Midbrain (tissue), 1 donor: ENCODE measurements around the gene FADS2.

Experiments used
- DNase-seq: peaks from one replicate; lab custom pipeline; 2025; lab: John Stamatoyannopoulos, UW

The FADS2 gene

GRCh38 chr11:61887839-61888494 is 59.9 kb downstream of the FADS2 start:
- no peak for DNase-seq

DNA sequence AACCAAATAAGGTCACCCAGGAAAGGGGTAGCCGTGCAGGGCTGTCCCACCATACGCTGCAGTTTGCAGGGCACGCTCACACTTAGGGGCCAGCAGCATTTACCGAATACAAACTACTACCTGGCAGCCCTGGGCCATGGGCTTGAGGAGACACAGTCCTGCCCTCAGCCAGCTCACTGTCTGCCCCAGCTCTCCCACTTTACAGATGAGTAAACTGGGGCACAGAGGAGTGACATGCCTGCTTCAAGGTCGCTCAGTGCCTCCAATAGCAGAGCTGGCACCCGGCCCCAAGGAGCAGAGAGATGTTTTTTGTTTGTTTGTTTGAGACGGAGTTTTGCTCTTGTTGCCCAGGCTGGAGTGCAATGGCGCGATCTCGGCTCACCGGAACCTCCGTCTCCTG is 60.5 kb downstream of the FADS2 start:
- no peak for DNase-seq

DNA sequence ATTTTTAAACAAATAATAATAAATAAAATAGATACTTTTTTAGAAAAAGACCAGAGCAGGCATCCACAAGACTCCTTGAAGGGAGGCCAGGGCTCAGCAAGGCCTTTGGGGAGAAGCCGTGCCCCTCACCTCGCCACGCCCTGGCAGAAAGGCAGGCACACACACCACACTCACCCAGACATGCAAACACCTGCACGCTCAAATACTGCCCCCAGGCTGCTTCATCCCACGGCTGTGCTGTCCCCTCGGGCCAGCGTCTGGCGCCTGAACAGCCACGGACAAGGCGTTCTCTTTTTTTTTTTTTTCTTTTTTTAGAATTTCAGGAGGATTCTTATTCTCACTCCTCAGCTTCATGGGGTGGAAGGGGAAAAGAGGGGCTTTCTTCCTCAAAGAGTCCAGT is 61.7 kb downstream of the FADS2 start:
- DNase-seq, result no peak

DNA sequence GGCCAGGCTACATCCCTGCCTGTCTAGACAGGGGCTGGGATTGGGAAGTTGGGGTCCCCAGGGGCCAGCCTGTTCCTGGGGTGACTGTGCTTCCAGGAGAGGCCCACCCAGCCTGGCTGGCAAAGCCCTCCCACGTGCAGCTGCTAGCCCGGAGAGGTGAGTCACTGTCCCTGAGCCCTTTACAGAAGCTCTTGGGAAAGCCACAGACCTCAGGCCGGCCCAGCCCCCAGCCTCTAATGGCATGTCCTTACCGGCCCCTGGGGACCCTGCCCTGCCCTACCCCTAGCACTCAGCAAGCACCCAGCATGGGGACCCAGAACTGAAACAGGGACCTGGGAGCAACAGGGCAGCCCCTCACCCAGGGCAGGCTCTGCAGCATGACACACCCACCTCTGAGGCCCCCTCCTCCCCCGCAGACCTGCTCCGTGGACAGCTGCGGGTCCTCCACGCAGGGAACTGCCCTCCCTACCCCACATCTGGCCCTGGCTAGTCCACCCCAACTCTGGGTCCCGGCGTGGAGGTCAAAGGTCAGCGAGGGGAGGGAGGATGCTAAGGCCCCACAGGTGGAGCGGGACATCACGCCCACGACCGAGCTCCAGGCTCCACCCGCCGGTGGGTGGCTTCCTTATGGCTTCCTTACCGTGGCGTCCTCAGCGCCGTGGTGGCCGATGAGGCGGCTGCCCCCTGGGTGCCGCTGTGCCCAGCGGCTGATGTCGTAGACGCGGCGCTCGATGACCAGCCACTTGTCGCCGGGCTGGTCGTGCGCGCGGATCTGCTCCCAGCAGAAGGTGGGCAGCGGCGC is 62.6 kb downstream of the FADS2 start:
- DNase-seq, result peak; percentile 61

DNA sequence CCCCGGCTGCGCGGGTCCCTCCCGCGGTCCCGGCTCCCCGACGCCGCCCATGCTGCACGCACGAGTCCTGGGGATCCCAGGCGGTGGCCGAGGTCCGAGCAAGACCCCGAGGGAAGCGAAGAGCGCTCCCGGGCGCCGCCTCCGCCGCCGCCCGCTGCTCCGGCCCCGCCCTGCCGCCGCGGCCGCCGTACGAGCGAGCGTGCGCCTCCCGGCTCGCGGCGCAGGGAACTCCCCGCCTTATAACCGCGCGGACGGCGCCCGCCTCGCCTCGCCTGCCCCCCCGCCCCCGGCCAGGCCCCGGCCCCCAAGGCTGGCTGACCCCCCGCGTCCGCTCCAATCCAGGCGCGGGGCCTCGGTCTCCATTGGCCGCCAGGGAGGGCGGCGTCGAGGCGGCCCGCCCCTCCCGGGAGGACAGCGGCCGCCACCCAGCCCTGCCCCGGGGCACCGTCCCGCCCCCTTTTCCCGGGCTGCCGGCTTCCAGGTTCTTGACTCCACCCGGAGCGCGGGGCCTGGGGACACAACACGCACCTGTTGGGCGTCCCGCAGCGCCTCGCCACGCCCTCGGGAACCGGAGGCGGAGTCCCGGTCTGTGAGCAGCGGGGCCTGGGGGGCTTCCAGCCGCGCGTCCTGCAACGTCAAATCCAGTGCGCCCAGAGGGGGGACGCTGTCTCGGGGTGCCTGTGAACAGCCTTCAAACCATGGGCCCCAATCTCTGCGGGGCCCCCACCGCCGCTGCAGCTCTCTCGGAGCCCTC is 63.4 kb downstream of the FADS2 start, which contains the start of gene FADS3:
Gene FADS3 (minus strand): TSS at position 215 of the 754 bp plus-strand sequence. CDS start 164 bp downstream, at position 51.
- peak; percentile 91 for DNase-seq

GRCh38 chr11:61892085-61892370 is 63.9 kb downstream of the FADS2 start:
- no peak for DNase-seq

GRCh38 chr11:61893981-61894380 is 65.9 kb downstream of the FADS2 start:
- no peak for DNase-seq

GRCh38 chr11:61895046-61895717 is 67.1 kb downstream of the FADS2 start:
- DNase-seq, result no peak

DNA sequence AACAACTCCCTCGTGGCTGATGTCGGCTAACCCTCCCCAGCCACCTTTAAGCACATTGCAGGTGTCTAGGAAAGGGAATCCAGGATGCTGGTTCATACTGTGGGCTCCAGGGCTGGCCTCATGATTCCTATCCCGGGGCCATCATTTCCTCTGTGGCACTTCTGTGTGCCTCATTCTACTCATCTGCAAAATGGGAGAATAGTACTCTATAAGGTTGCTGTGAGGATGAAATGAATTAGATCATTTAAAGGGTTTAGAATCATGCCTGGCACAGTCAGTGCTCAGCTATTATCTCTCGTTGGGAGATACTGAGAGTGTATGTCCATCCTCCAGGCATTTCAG is 67.6 kb downstream of the FADS2 start:
- DNase-seq, result no peak

- DNase-seq, result no peak
Observed at GRCh38 chr11:61896665-61897386, 68.7 kb downstream of the FADS2 start.

- DNase-seq, result peak; percentile 57
Observed at GRCh38 chr11:61897387-61898246, 69.5 kb downstream of the FADS2 start.

DNA sequence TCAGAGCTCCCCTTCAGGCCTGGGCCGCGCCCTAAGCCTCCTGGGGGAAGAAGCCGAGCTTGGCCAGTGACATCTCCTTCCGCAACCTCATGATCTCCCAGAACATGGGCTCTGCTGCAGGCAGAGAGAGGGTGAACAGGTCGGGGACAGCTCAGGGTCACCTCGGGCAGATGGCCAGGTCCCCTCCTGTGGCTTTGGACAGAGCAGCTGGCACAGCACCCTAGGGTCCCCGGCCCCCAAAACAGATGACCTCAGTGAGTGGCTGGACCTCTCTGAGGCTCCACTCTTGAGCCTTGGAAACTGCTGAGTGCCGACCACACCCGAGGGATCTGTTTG is 70.1 kb downstream of the FADS2 start:
- DNase-seq, result no peak

DNA sequence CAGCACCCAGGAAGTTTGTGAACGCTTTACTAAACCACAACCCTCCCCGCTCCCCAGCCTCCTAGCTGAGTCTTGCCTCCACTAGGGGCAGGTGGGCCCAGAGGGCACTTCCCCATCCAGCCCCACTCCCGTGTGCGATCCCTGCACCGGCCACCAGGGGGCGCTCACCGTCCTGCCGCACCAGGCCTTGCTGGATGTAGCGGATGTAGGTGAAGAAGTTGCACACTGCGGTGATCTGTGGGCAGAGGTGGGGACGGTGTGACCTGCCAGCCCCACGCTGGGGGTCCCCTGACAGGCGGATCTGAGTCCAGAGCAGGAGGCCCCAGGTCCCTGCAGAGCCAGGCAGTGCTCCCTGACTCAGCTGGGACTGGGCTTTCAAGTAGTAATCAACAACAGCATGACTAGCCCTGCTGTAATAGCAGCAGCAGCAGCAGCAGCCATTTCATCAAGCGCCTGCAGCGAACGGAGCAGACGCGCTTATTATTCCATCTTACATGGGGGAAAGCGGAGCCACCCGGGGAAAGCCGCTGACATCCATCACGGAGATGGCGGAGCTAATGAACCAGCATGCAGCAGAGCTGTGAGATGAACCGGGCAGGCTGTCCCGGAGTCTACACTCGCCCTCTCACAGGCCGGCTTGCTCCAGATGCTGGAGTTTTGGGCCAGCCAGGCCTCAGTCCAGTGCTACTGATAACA is 71.2 kb downstream of the FADS2 start:
- peak; percentile 78 for DNase-seq

DNA sequence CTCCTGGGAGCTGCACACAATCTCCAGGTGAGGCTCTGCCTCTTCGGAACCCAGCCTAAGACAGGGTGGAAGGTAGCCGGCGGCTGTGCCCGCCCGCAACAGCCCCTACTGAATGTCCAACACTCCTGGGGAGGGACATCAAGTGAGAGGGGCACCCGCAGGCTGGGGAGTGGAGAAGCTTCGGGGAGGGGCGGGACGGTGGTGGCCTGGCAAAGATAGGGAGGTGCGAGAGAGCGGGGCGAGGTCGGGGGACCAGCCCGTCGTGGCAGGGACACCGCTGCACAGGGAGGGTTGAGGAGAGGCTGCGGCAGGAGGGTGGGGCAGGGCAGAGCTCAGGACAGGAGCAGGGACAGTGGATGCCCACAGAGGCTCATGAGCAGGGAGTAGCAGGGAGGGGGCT is 72.2 kb downstream of the FADS2 start:
- no peak for DNase-seq

DNA sequence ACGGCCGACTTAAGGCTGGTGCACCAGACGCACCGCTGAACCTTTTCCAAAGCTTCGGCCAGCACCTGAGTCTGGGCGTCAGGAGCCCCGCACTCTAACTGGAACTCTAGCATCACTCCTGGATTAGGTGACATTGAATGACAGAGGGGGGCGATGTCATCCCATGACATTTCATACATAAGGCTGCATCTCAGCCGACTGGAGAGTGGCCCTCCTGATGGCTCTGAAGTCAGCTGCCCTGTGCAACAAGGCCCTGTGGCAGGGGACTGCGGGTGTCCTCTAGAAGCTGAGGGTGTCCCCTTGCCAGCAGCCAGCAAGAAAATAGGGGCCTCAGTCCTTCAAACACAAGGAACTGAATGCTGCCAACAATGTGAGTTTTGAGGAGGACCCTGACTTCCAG is 73.3 kb downstream of the FADS2 start:
- no peak for DNase-seq

DNA sequence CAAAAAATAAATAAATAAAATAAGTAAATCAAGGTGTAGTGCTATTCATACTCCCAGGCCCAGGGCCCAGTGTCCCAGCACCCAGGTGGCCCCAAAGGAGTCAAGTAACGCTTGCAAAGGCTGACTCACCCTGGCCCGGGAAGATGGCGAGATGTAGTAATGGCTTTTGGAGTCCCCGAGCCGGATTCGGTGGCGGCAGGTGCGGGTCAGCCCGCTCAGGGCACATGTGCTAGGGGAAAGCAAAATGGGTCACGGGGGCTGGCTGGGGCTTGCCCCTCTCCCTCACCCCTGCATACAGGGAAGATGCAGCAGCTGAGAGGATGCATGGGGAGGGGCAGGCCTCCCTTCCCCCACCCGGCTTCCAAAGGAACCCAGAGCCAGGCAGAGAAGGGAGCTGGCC is 74.2 kb downstream of the FADS2 start:
- DNase-seq, result no peak

- no peak for DNase-seq
Observed at GRCh38 chr11:61903845-61904244, 75.7 kb downstream of the FADS2 start.

DNA sequence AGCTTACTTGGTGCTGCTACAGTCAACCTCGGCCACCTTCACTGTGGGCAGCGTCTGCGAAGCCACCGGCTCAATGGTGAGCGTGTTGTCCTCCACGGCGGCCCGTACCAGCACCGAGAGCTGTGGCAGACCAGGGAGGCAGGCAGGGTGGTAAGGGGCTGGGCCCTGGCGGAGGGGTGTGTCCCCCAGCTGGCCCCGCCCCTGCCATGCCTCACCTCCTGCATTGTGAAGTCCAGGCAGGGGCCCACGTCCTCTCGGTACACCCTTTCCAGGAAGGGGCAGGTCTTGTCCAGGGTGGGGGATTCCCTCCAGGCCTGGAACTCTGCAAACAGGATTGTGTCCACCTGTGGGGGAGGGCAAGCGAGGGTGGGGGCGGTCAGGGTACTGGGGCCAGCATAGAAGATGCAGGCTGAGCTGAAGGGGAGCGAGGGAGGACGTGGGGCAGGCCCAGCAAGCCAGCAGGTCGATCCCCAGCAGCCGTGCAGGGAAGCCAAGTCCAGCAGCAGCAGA is 76.5 kb downstream of the FADS2 start:
- no peak for DNase-seq

DNA sequence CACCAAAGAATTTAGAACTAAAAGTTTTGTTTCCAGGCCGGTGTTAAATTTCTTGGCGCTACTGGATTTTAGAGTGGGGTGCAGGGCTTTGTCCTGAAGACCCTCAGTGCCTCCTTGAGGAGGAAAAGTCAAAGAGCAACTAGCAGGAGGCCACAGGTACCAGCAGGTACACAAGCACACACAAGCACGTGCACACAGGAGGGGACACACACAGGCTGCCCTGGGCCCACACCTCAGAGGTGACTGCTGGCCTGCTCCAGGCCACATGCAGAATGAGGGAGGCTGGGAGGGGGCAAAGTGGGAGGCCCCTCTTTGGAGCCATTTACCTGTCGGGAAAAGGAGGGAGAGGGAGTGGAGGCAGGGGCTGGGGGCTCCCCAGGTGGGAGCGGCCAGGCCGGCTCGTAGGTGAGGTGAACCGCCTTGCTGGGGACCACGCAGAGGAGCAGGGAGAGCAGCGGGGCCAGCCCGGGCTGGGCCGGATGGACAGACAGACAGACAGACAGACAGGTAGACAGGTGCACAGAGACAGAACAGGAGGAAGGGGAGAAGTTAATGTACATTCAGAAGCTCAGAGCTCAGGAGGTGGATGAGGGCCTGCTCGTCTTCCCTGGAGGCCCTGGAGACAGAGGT is 77.1 kb downstream of the FADS2 start:
- DNase-seq, result no peak
